ENCODE data around the gene ACVRL1. TPM values are rescaled to one million over a fixed set of nuclear protein-coding genes. Genes with fewer than 3 reads are reported as not detected.

ACVRL1 gene
- total and polyA plus RNA-seq, 9 of the 15 experiments (the other 6 are each of a cell fraction or from before 2014, with no cell fraction given) = 0.07 to 1.4 (median 0.30) TPM

- CTCF ChIA-PET (ENCODE audit: low intra/inter-chr PET ratio) = no interaction called here
- intact Hi-C loops (cut with micrococcal nuclease) (no loop called here), in situ Hi-C loops (cut with MboI) (no loop called here)
- no peak overlapping the region for H3K9ac ChIP-seq (ENCODE audit: insufficient read depth in 1 of 2, low read depth in 2 of 2, low read length in 2 of 2)
- POLR2A ChIA-PET = no interaction called here
- WGBS (ENCODE audit: insufficient coverage, low coverage, missing lambda C conversion rate) = 1% methylated on average over 4 of the region's 4 CpGs
- no peaks in the 10 kb centered on the region for H3K9me1 ChIP-seq (ENCODE audit: control insufficient read depth, insufficient read depth, low read length)
- H3K4me3 ChIP-seq = no peak overlapping the region
- no peak for DNase-seq (ENCODE audit: extremely low read depth in 1 of 4, low spot score in 3 of 4)
- ATAC-seq = 0 out of 3 replicates have a peak, but pooled peaks have one; percentile 22
- TF ChIP-seq ZNF146 (CRISPR knock-in tag; IDR thresholded peaks at IDR 0.05; ENCODE audit: unreplicated experiment) (no peak), RAD21 (CRISPR knock-in tag; conservative IDR thresholded peaks at IDR 0.05 in 1 of 2, IDR thresholded peaks at IDR 0.05 in 1 of 2) (no peak), SAFB2 (IDR thresholded peaks at IDR 0.05; ENCODE audit: borderline replicate concordance, low read depth, low read length, severe bottlenecking) (no peak), MLX (CRISPR knock-in tag; conservative IDR thresholded peaks at IDR 0.05) (no peak), HNRNPUL1 (IDR thresholded peaks at IDR 0.05; ENCODE audit: low read length) (no peak), ZNF408 (CRISPR knock-in tag; IDR thresholded peaks at IDR 0.05; ENCODE audit: low read depth) (no peak), ZNF644 (tag; IDR thresholded peaks at IDR 0.05; ENCODE audit: low read depth) (no peak), MYC (IDR thresholded peaks at IDR 0.05; ENCODE audit: low read depth, low read length) (no peak), MYC (CRISPR knock-in tag; IDR thresholded peaks at IDR 0.05; ENCODE audit: borderline replicate concordance, low read depth) (no peak)
- H3K27me3 ChIP-seq (ENCODE audit: control insufficient read depth in 2 of 2, insufficient read depth in 2 of 2, low read length in 2 of 2) = peaks cover 29 to 74% of the 10 kb centered on the region in 2 experiments
- no peaks in the 10 kb centered on the region for H3K79me2 ChIP-seq (ENCODE audit: control insufficient read depth, insufficient read depth, low read length)
- no peak for FAIRE-seq
- no peak overlapping the region for H3K27ac ChIP-seq (ENCODE audit: extremely low read depth, low read depth, low read length)
- H3K36me3 ChIP-seq (ENCODE audit: control insufficient read depth, insufficient read depth, low read length) = no peaks in the 10 kb centered on the region
- peaks cover 0 to 10% of the 10 kb centered on the region in 2 experiments; a peak in 2 of 5 replicates for H3K4me1 ChIP-seq (replicated peaks in 1 of 2; ENCODE audit: control insufficient read depth in 2 of 2, insufficient read depth in 2 of 2, low read length in 2 of 2)
- no peaks in the 10 kb centered on the region for H3K9me3 ChIP-seq (replicated peaks; ENCODE audit: control insufficient read depth, insufficient read depth, low read depth, low read length)
- peaks cover 5% of the 10 kb centered on the region for H4K20me1 ChIP-seq (replicated peaks; ENCODE audit: control insufficient read depth, insufficient read depth, low read length)
- no TSS peak for BruUV-seq (replicated peaks)
- H3K4me2 ChIP-seq (ENCODE audit: insufficient read depth, low read length) = no peak overlapping the region
- H2AFZ ChIP-seq (ENCODE audit: low read depth, low read length) = no peak overlapping the region
Observed at GRCh38 chr12:51862947-51863346, 44.4 kb upstream of the ACVRL1 start.
